H1 (cell line): ENCODE results near the gene L2HGDH. TPM values are rescaled to one million over a fixed set of nuclear protein-coding genes. Genes with fewer than 3 reads are reported as not detected.

Source experiments
- CTCF ChIA-PET: fragments of 300-600 bp; sonication (Branson Sonifier 250); formaldehyde crosslinking; loops from one replicate; lab custom pipeline; 2021; ENCODE audit not compliant: partially characterized antibody; lab: Charles Lee
- POLR2A ChIA-PET: fragments of 300-600 bp; sonication (Branson Sonifier 250); formaldehyde crosslinking; loops from one replicate; lab custom pipeline; 2021; ENCODE audit warnings: inconsistent platforms; ENCODE audit not compliant: partially characterized antibody; lab: Charles Lee
- DNase-seq, 2 experiments: peaks; one replicate each; pipeline versions ENCODE4 v3.0.0 to v3.0.0-alpha.2; 2010 to 2022; ENCODE audit warnings: low spot score in 2 of 2, low read depth in 1 of 2, mixed read lengths in 1 of 2
- FAIRE-seq: peaks from 2 replicates; lab custom pipeline; 2011; peaks lifted over from hg19 to GRCh38; lab: Jason Lieb, UNC
- H2AFZ ChIP-seq: 2 replicates; pipeline ENCODE4 v1.8.1; 2012; ENCODE audit warnings: low read length, inconsistent platforms
- H2AK5ac ChIP-seq: 2 replicates; pipeline ENCODE4 v1.6.1; 2013; ENCODE audit warnings: low read depth, low read length
- H2BK120ac ChIP-seq: replicated peaks from 2 replicates; pipeline ENCODE3; 2013; ENCODE audit warnings: low read depth, low read length, inconsistent platforms
- H2BK12ac ChIP-seq: 2 replicates; pipeline ENCODE4 v1.6.1; 2013; ENCODE audit warnings: low read depth, low read length
- H2BK15ac ChIP-seq: 2 replicates; pipeline ENCODE4 v1.6.1; 2013; ENCODE audit warnings: low read length
- H2BK20ac ChIP-seq: 2 replicates; pipeline ENCODE4 v1.6.1; 2013; ENCODE audit warnings: low read length
- H2BK5ac ChIP-seq: 2 replicates; pipeline ENCODE4 v1.6.1; 2013; ENCODE audit warnings: low read depth, low read length
- H3K14ac ChIP-seq: 2 replicates; pipeline ENCODE4 v1.6.1; 2013; ENCODE audit warnings: inconsistent platforms; ENCODE audit not compliant: insufficient read length
- H3K18ac ChIP-seq: 2 replicates; pipeline ENCODE4 v1.6.1; 2013; ENCODE audit warnings: low read length; ENCODE audit errors: extremely low read depth
- H3K23ac ChIP-seq: 2 replicates; pipeline ENCODE4 v1.6.1; 2013; ENCODE audit warnings: inconsistent platforms; ENCODE audit not compliant: insufficient read length
- H3K23me2 ChIP-seq: 2 replicates; pipeline ENCODE4 v1.6.1; 2013; ENCODE audit warnings: low read depth, low read length
- H3K27ac ChIP-seq: 2 replicates; pipeline ENCODE4 v1.6.1; 2011; ENCODE audit warnings: low read depth, low read length, inconsistent platforms
- H3K27me3 ChIP-seq, 4 experiments: replicated peaks in 1 of 4; 1 replicate in 1 of 4; 2 replicates in 3 of 4; pipeline versions ENCODE4 v1.6.1 to v1.8.1; 2011 to 2013; ENCODE audit warnings: low read length in 3 of 4, mild to moderate bottlenecking in 3 of 4, inconsistent platforms in 2 of 4, mixed read lengths in 2 of 4, moderate library complexity in 1 of 4; ENCODE audit not compliant: control insufficient read depth in 3 of 4, insufficient read depth in 3 of 4; ENCODE audit errors: extremely low read depth in 1 of 4
- H3K36me3 ChIP-seq, 4 experiments: 2 replicates each; pipeline versions ENCODE4 v1.6.1 to v1.8.1; 2011 to 2013; ENCODE audit warnings: mild to moderate bottlenecking in 4 of 4, low read length in 3 of 4, moderate library complexity in 2 of 4, control low read depth in 1 of 4, inconsistent platforms in 1 of 4; ENCODE audit not compliant: insufficient read depth in 4 of 4, control insufficient read depth in 2 of 4
- H3K4ac ChIP-seq: replicated peaks from 2 replicates; pipeline ENCODE3; 2013; ENCODE audit warnings: low read length, low read depth, mixed read lengths, inconsistent platforms; ENCODE audit not compliant: insufficient read length
- H3K4me1 ChIP-seq, 4 experiments: replicated peaks in 1 of 4; 1 replicate in 1 of 4; 2 replicates in 3 of 4; pipeline versions ENCODE4 v1.6.1 to v1.8.1; 2011 to 2013; ENCODE audit warnings: low read length in 3 of 4, inconsistent platforms in 2 of 4, mixed read lengths in 1 of 4; ENCODE audit not compliant: insufficient read depth in 4 of 4, control insufficient read depth in 3 of 4
- H3K4me2 ChIP-seq, 2 experiments: 2 replicates each; pipeline versions ENCODE4 v1.6.1 to v1.8.1; 2011 to 2013; ENCODE audit warnings: low read depth in 2 of 2, low read length in 2 of 2, control low read depth in 1 of 2, inconsistent platforms in 1 of 2, mild to moderate bottlenecking in 1 of 2; ENCODE audit not compliant: insufficient read depth in 1 of 2
- H3K4me3 ChIP-seq, 4 experiments: fragments of 200-600, 300-600 bp in 1 of 4; sonication (generic), shearing (Covaris generic), sonication (Bioruptor Twin) in 1 of 4; 2 replicates each; pipeline versions ENCODE4 v1.5.1 to v1.8.1; 2011 to 2016; ENCODE audit warnings: low read length in 4 of 4, low read depth in 3 of 4, control low read depth in 2 of 4, inconsistent platforms in 2 of 4, mild to moderate bottlenecking in 2 of 4, mixed read lengths in 1 of 4, moderate library complexity in 1 of 4; ENCODE audit not compliant: insufficient read depth in 2 of 4; ENCODE audit errors: extremely low read depth in 1 of 4
- H3K56ac ChIP-seq: replicated peaks from 2 replicates; pipeline ENCODE3; 2013; ENCODE audit warnings: low read depth, mild to moderate bottlenecking, mixed read lengths, low read length, inconsistent platforms; ENCODE audit not compliant: insufficient read length
- H3K79me1 ChIP-seq: 2 replicates; pipeline ENCODE4 v1.6.1; 2013; ENCODE audit warnings: low read depth, low read length, control low read depth
- H3K79me2 ChIP-seq, 2 experiments: 2 replicates each; pipeline versions ENCODE4 v1.6.1 to v1.8.1; 2012 to 2013; ENCODE audit warnings: low read length in 2 of 2, mild to moderate bottlenecking in 2 of 2, inconsistent platforms in 1 of 2; ENCODE audit not compliant: insufficient read depth in 2 of 2, control insufficient read depth in 1 of 2
- H3K9ac ChIP-seq, 4 experiments: replicated peaks in 1 of 4; 1 replicate in 1 of 4; 2 replicates in 3 of 4; pipeline versions ENCODE4 v1.6.1 to v1.8.1; 2011 to 2013; ENCODE audit warnings: low read depth in 3 of 4, low read length in 3 of 4, control low read depth in 2 of 4, mild to moderate bottlenecking in 2 of 4, moderate library complexity in 2 of 4, inconsistent platforms in 1 of 4; ENCODE audit errors: extremely low read depth in 1 of 4
- H3K9me3 ChIP-seq, 2 experiments: 2 replicates each; pipeline versions ENCODE4 v1.6.1 to v1.8.1; 2012 to 2013; ENCODE audit warnings: mild to moderate bottlenecking in 2 of 2, moderate library complexity in 2 of 2, control low read depth in 1 of 2, inconsistent platforms in 1 of 2, low read depth in 1 of 2, low read length in 1 of 2, mixed read lengths in 1 of 2; ENCODE audit not compliant: insufficient read depth in 2 of 2
- H4K20me1 ChIP-seq, 2 experiments: replicated peaks in 1 of 2; 2 replicates each; pipeline versions ENCODE3 to v1.8.1; 2011 to 2013; ENCODE audit warnings: inconsistent platforms in 2 of 2, low read length in 2 of 2, mild to moderate bottlenecking in 1 of 2; ENCODE audit not compliant: insufficient read depth in 2 of 2, control insufficient read depth in 1 of 2
- H4K5ac ChIP-seq: 2 replicates; pipeline ENCODE4 v1.6.1; 2013; ENCODE audit warnings: low read length, low read depth, mixed read lengths, inconsistent platforms; ENCODE audit not compliant: insufficient read length
- H4K8ac ChIP-seq: 2 replicates; pipeline ENCODE4 v1.8.0; 2013; ENCODE audit warnings: mild to moderate bottlenecking, moderate library complexity, low read length, inconsistent platforms; ENCODE audit not compliant: insufficient read depth; ENCODE audit errors: extremely low read depth
- H4K91ac ChIP-seq: replicated peaks from 2 replicates; pipeline ENCODE3; 2013; ENCODE audit warnings: low read length, mixed read lengths, inconsistent platforms; ENCODE audit not compliant: insufficient read length
- CBX5 ChIP-seq: fragments of 300-800, 300-1000 bp; sonication (generic); IDR thresholded peaks from 2 replicates; pipeline ENCODE4 v1.7.1; 2016; ENCODE audit warnings: antibody characterized with exemption, low read length, low read depth
- WGBS, 2 experiments: shearing (Covaris generic) in 1 of 2; methylation state at CpG; one replicate each; pipeline versions ENCODE4 v1.1.6 to v1.1.7; 2013 to 2015; ENCODE audit warnings: low lambda C conversion rate in 2 of 2, mixed read lengths in 2 of 2, inconsistent platforms in 1 of 2, low coverage in 1 of 2, missing lambda C conversion rate in 1 of 2; ENCODE audit not compliant: insufficient replicate concordance in 2 of 2, insufficient coverage in 1 of 2, insufficient read length in 1 of 2; ENCODE audit errors: extremely low coverage in 1 of 2, missing lambda C conversion rate in 1 of 2; 5-methylcytosine and 5-hydroxymethylcytosine counted together
- polyA plus RNA-seq, 7 experiments: library from polyadenylated mRNA; depleted of rRNA in 3 of 7; stranded (reverse) in 5 of 7; unstranded in 2 of 7; fragments of >200 nt in 5 of 7; fragments of 200-250 nt in 2 of 7; gene quantifications; 1 replicate in 5 of 7; 2 replicates in 1 of 7; 4 replicates in 1 of 7; pipeline versions ENCODE4 v1.2.1 to v1.2.3, GENCODE V29; 2011 to 2013; ENCODE audit warnings: missing spikeins in 2 of 7, mixed read lengths in 2 of 7
- total RNA-seq: library from RNA; stranded (reverse); fragmentation: NEBNext Ultra II Directional; extraction: Animal tissue kit (Norgen Biotek cat#: 25700); gene quantifications from 2 replicates; pipeline ENCODE4 v1.2.1, GENCODE V29; 2021

The L2HGDH gene
- total and polyA plus RNA-seq, 2 of the 8 experiments (the other 6 are each of a cell fraction or from before 2014, with no cell fraction given) = 12.2 to 28.6 TPM

- H3K27ac ChIP-seq = no peak overlapping the region
- no peak overlapping the region for H3K4ac ChIP-seq
- no peaks in the 10 kb centered on the region for H3K4me1 ChIP-seq
- H4K5ac ChIP-seq = no peak overlapping the region
- H4K91ac ChIP-seq = no peak overlapping the region
- H3K36me3 ChIP-seq = peaks cover 0 to 6% (median 0%) of the 10 kb centered on the region in 4 experiments; a peak in 2 of 8 replicates
- no peak overlapping the region for H2BK15ac ChIP-seq
- no peaks in the 10 kb centered on the region for H3K23me2 ChIP-seq
- H2AFZ ChIP-seq = no peak overlapping the region
- H3K79me1 ChIP-seq = no peaks in the 10 kb centered on the region
- H3K14ac ChIP-seq = no peak overlapping the region
- no peak overlapping the region for H4K8ac ChIP-seq
- no peak overlapping the region for H2BK12ac ChIP-seq
- H3K27me3 ChIP-seq = no peaks in the 10 kb centered on the region
- H3K4me2 ChIP-seq = no peak overlapping the region
- 97% methylated on average over 2 of the region's 2 CpGs; no CpG with 5 or more reads in 1 of the 2 experiments for WGBS, 2 experiments
- no peak overlapping the region for H2AK5ac ChIP-seq
- H2BK120ac ChIP-seq = no peak overlapping the region
- POLR2A ChIA-PET = no interaction called here
- no peak overlapping the region for H3K56ac ChIP-seq
- no peak overlapping the region for H3K23ac ChIP-seq
- H4K20me1 ChIP-seq = peaks cover 0 to 1% of the 10 kb centered on the region in 2 experiments
- FAIRE-seq = no peak
- H3K9me3 ChIP-seq = no peaks in the 10 kb centered on the region
- no peak overlapping the region for H3K9ac ChIP-seq
- H3K79me2 ChIP-seq = no peaks in the 10 kb centered on the region
- CTCF ChIA-PET = no interaction called here
- TF ChIP-seq CBX5 = no peak
- no peak overlapping the region for H3K4me3 ChIP-seq
- no peak overlapping the region for H2BK5ac ChIP-seq
- DNase-seq = no peak
- H2BK20ac ChIP-seq = no peak overlapping the region
- H3K18ac ChIP-seq = no peak overlapping the region
Measured at GRCh38 chr14:50198499-50198898, 113.5 kb downstream of the L2HGDH start.
